ENCODE results near the gene SPDYC. TPM values are rescaled to one million over a fixed set of nuclear protein-coding genes. Genes with fewer than 3 reads are reported as not detected.

SPDYC gene
- total RNA-seq, 2 donors from 2014 or later: not detected

DNA sequence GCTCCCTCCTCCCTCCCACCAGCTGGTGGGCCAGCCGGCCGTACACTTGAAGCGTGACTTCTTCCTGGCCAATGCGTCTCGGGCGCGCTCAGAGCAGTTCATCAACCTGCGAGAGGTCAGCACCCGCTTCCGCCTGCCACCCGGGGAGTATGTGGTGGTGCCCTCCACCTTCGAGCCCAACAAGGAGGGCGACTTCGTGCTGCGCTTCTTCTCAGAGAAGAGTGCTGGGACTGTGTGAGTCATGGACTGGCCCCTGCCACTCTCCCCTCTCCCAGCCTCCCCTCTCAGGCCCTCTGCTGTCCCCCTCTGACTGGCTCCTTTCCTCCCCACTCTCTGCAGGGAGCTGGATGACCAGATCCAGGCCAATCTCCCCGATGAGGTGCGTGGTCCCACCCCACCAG, 36.4 kb downstream of the SPDYC start:
- Histone ChIP-seq H3K4me3 (no peak overlapping the region), H3K36me3 (peaks cover 29% of the 10 kb centered on the region)

DNA sequence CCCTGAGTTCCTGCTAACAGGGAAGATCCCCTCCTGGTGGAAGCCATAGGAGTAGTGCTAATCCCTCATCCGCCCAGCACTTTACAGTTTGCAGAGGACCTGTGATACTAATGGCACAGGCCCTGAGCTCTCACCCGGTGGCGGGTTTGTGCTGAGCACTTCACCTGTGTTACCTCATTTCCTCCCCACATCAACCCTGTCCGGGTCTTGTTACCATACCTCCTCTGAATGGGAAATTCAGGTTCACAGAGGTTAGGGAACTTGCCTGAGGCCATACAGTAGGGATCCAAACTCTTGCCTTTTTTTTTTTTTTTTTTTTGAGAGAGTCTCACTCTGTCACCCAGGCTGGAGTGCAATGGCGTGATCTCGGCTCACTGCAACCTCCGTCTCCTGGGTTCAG, 36.9 kb downstream of the SPDYC start:
- no peak overlapping the region for H3K27ac ChIP-seq
- H3K36me3 ChIP-seq: peaks cover 29% of the 10 kb centered on the region
- no peak overlapping the region for H3K9ac ChIP-seq (ENCODE audit: low read depth in 2 of 2, low read length in 2 of 2)
- intact Hi-C loops (cut with DNase I): loop anchor here (10.0 kb wide), 2 partner anchors 48 to 118 kb away; no protein-coding TSS in a partner anchor
- no peak overlapping the region for H3K4me3 ChIP-seq
- no peaks in the 10 kb centered on the region for H3K27me3 ChIP-seq
- no peaks in the 10 kb centered on the region for H3K9me3 ChIP-seq
- H3K4me1 ChIP-seq: peaks cover 14% of the 10 kb centered on the region
- TF ChIP-seq CTCF (IDR thresholded peaks at IDR 0.05): no peak
- no peak for DNase-seq

More for the DNA sequence above, 36.4 kb downstream of the SPDYC start:
- intact Hi-C loops (cut with DNase I): loop anchor here (10.0 kb wide), 2 partner anchors 48 to 118 kb away; no protein-coding TSS in a partner anchor
- Histone ChIP-seq H3K9me3 (no peaks in the 10 kb centered on the region), H3K9ac (ENCODE audit: low read depth in 2 of 2, low read length in 2 of 2) (no peak overlapping the region), H3K27me3 (no peaks in the 10 kb centered on the region), H3K4me1 (peaks cover 14% of the 10 kb centered on the region), H3K27ac (no peak overlapping the region)
- no peak for TF ChIP-seq CTCF (IDR thresholded peaks at IDR 0.05)
- no peak for DNase-seq

GRCh38 chr11:65207918-65208784, 38.1 kb downstream of the SPDYC start:
- Histone ChIP-seq H3K36me3 (peaks cover 29% of the 10 kb centered on the region), H3K4me1 (peaks cover 14% of the 10 kb centered on the region), H3K9me3 (no peaks in the 10 kb centered on the region), H3K9ac (ENCODE audit: low read depth in 2 of 2, low read length in 2 of 2) (peak overlapping the region in 1 of 2 donors; percentile 27), H3K4me3 (no peak overlapping the region), H3K27me3 (no peaks in the 10 kb centered on the region), H3K27ac (peak overlapping the region; percentile 46)
- no peak for TF ChIP-seq CTCF (IDR thresholded peaks at IDR 0.05)
- DNase-seq: no peak
- intact Hi-C loops (cut with DNase I): loop anchor here (10.0 kb wide), 2 partner anchors 47 to 117 kb away; no protein-coding TSS in a partner anchor

- no peak for TF ChIP-seq CTCF (IDR thresholded peaks at IDR 0.05)
- peak overlapping the region; percentile 27 to 48 for H3K9ac ChIP-seq (ENCODE audit: low read depth in 2 of 2, low read length in 2 of 2)
- no peaks in the 10 kb centered on the region for H3K27me3 ChIP-seq
- peaks cover 29% of the 10 kb centered on the region for H3K36me3 ChIP-seq
- no peak overlapping the region for H3K4me3 ChIP-seq
- peak overlapping the region; percentile 46 for H3K27ac ChIP-seq
- intact Hi-C loops (cut with DNase I): loop anchor here (10.0 kb wide), 2 partner anchors 46 to 116 kb away; no protein-coding TSS in a partner anchor
- H3K4me1 ChIP-seq: peaks cover 14% of the 10 kb centered on the region
- H3K9me3 ChIP-seq: no peaks in the 10 kb centered on the region
- DNase-seq: peak; percentile 77
These were observed 39.0 kb downstream of the SPDYC start for GRCh38 chr11:65208785-65209710.

Measured in colonic mucosa (tissue), 4 donors.